GM21786 (cell line): ENCODE results near the gene EYS.

Source experiments
- ATAC-seq: cut with Tn5 transposase; IDR thresholded peaks from one replicate; pipeline ENCODE4 v1.9.1; 2021; ENCODE audit not compliant: unreplicated experiment

Gene EYS

DNA sequence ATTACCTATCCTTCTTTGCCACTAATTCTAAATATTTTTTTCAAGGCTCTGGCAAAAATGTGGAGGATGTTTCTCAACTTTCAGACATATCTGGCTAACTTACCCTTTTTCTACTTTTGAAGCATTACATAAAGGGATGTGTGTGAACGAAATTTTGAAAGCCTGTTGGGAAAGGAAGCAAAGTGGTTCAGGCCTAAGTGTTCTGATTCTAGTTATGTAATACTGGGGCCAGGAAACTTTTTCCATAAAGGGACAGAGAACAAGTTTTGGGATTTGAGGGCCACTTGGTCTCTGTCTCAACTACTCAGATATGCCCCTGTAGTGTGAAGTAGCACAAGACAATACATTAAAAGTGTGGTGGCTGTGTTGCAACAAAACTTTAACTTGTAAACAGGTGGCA, 1349.6 kb downstream of the EYS start:
- no peak for ATAC-seq

DNA sequence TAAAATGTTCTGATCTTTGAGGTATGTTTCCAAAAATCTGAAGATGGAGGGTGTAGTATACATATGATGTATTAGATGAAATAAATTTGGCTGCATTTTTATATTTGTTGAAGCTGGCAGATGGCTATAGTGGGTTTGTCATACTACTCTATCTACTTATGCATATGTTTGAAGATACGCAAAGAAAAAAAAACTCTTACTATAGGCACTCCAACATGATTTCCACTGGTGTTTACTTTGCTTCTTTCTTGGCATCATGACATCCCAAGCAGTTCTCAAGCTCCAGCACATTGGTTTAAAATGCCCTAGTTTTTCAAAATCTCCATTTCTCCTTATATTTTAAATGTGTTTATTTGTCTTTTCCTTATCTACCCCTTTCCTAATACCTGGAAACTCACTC, 1359.6 kb downstream of the EYS start:
- ATAC-seq, result no peak

DNA sequence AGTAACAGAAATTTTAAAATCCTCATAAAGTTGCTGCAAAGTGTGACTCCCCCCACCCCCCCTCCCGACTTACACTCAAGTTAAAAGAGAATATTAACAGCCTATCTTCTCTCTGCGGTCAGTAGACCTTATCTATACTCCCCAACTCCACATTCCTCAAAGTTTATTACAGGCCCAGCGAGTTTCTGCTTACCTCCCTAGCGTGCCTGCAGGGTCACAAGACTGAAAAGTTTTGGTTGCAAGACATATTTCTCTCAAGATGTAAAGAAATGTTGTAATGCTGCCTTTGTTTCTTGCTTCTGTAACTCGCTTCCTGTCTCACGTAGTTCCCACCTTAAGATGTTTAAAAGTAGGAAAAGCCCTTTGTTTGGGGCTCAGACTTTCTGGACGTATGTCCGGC, 1371.8 kb downstream of the EYS start:
- no peak for ATAC-seq

DNA sequence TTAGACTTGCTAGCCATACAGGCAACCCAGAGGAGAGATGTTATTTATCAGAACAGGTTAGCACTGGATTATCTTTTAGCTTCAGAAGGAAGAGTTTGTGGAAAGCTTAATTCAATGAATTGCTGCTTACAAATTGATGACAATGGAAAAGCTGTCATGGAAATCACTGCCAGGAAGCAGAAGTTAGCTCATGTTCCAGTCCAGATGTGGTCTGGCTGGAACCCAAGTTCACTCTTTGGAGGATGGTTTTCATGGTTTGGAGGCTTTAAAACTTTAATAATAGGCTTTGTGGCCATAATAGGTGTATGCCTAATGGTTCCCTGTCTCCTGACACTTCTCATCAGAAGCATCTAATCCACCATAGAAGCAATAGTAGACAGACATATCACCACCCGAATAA, 1372.4 kb downstream of the EYS start:
- ATAC-seq, result no peak

DNA sequence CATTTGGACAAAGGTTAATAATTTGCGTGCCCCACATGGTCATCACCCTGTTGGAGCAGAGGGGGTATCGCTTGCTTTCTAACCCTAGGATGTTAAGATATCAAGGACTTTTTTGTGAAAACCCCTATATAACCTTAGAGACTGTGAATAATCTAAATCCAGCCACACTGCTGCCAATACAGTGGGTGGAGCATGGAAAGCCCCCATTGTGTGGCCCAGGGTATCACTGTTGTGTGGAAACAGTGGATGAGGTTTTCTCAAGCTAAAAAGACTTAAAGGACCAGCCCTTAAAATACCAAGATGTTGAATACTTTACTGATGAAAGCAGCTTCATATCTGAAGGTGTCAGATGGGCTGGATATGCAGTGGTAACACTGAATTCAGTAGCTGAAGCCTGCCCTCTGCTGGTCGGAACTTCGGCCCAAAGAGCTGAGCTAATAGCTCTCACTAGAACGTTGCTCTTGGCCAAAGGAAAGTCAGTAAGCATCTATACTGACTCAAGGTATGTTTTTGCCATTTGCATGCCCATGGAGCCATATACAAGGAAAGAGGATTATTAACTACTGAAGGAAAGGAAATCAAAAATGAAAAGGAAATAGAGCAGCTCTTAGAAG, 1376.2 kb downstream of the EYS start:
- ATAC-seq, result peak; percentile 49

DNA sequence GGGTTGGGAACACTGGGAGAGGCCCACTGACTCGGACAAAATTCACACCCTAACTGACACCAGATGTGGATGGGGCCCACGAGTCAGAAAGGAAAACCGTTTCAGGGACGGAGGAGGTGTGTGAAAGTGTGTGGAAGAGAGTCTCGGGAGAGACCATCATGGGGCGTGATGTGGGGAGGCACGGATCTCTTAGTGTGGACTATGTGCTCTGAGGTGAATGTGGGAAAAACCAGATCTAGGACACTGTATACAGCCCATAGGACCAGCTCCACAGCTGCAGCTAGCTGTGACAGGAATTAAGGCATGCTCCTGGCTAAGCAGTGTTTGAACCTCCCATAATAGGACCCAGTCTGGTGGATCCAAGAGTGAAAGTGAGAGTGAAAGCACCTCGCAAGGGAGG, 1380.1 kb downstream of the EYS start:
- no peak for ATAC-seq

DNA sequence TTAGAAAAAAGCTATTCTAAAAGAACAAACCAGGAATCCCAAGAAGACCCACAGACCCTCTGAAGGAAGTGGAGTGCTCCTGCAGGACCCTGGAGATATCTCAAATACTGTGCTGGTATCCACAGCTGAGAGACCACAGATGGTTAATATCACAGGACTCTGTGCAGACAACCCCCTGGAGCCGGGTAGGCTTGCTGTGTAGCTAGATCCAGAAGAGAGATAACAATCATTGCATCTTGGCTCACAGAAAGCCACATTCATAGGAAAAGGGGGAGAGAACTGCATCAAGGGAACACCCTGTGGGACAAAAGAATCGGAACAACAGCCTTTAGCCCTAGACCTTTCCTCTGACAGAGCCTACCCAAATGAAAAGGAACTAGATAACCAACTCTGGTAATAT, 1381.9 kb downstream of the EYS start:
- ATAC-seq, result no peak

DNA sequence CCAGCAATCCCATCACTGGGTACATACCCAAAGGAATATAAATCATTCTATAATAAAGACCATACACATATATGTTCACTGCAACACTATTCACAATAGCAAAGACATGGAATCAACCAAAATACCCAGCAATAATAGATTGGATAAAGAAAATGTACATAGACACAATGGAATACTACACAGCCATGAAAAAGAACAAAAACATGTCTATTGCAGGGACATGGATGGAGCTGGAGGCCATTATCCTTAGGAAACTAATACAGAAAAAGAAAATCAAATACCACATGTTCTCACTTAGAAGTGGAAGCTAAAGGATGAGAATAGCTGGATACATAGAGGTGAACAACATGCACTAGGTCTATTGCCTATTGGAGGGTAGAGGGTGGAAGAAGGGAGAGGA, 1396.8 kb downstream of the EYS start:
- ATAC-seq, result no peak

DNA sequence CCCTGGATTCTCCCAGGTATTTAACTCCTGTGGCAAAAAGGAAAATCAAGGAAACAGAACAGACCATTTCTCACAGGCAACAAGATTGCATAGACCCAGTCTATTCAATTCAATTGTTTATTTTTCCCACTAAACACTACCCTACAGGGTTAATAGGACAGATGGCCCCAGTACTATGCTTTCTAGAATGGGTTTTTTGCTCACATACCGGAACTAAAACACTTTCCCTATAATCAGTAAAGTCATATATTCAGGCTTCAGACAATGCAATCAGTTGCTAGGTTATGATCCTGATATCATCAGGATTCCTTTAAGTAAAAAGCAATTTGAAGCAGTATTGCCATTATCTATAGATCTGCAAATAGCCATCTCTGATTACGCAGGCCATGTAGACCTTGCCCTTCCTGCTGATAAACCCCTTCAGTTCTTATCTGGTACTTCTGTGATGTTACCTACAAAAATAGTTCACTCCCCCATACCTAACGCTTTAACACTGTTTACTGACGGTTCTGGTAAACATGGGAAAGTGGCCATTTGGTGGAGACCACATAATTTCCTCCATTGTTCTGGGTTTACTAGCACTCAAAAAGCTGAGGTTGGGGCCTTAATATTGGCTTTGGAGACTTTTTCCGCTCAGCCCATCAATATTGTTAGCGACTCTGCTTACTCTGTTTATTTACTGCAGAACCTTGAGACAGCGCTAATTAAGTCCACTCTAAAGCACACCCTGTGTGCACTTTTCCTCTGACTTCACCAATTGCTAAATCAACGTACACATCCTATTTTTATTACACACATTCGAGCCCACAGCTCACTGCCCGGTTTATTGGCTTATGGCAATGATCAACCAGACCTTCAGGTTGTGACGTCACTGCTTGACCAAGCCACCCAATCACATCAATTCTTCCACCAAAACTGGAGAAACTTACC, 1405.5 kb downstream of the EYS start:
- no peak for ATAC-seq

DNA sequence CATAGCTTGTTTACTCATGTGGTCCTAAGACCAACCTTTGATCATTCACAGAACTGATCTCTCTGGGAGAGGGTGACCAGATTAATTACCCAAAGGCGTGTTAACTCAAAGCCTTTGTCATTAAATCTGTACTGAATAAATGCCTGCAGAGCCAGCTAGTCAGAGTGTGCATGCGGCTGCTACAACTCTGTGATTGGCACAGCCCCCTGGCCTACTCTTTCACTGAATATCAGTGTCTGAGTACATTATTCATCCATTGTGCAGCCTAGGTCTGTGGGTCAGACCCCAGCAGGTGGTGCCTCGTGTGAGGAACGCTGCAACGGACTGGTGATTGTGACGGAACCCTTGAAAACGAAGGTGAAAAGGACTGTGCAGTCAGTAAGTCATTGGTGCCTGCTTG, 1407.8 kb downstream of the EYS start:
- no peak for ATAC-seq

DNA sequence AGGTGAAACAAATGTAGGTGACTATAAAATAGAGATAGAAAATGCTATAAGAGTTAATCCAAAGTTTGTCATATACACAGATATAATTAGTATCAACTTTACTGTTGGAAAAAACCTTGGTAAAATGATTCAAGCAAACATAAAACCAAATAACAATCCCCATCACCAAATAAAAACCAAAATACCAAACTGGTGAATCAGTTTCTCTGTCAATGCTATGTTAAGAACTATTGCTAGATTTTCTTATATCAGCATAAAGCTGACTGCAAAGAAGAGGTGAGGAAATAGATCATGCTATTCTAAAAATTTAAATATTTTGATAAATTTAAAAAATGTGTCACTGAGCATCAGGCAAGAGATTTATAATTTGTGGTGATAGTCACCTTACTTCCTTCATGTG, 1413.0 kb downstream of the EYS start:
- ATAC-seq, result no peak

DNA sequence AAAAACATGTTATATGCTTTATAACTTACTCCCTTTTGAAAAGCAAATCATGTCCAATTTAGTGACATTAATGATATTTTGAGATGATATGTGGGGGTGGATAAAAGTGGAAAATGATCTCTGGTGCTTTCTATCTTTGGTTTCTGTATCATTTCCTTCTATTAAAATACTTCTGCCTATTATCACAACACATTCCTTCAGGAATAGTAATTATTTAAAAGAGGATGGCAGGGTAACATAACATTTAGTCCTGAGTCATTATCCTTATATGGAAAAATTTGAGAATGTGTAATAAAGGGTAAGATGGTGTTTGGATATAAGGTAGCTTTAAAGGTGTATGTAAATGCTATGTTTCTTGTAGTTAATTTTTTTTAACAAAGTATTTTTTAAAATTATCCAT, 1413.7 kb downstream of the EYS start:
- ATAC-seq, result no peak

DNA sequence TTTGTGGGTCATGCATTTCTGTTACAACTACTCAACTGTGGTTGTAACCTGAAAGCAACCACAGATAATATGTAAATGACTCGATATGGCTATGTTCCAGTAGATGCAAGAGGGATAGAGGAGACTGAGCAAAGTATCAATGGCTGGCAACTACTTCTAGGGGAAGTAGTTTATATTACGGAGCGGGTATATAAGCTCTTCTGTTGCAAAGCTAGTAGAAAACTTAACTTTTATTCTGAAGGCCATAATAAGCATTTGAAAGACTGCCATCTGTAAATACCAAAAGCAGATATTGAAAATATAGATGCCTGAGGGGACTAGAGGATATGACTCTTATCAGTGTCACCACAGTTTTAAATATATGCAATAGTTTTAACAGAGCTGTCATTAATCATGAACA, 1416.2 kb downstream of the EYS start:
- no peak for ATAC-seq

DNA sequence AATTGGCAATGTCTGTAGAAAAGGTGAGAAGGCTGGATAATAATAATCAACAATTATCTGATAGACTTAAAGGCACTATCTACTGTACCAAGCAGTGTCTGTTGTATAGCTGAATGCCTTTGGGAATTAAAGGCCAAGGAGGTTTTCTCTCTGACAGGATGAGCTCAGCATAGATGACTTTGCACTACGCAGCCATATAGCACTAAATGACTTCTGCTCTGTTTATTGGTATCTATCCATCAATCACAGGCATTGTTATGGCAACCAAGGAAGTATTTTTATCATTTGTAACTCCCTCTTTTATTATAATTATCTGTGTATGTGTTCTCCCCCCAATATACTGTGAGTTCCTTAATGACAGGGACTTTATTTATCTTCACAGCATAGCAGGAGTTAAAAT, 1417.1 kb downstream of the EYS start:
- ATAC-seq, result no peak

DNA sequence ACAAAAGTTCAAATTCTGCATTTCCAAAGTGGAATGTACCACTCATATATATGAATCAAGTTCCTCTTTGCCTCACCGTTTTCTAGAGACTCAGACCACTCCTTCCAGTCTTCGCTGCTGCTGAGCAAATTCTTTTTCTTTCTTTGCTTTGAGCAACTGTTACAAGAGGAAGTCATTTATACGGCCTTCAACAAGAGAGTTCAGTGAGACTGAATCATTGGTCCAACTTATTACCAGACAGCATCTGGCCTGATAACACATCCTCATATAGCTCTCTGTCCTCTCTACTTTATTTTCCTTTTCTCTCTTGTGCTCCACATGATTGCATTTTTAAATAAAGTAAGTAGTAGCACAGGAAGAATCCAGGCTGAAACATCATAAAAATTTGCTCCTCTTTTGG, 1418.7 kb downstream of the EYS start:
- ATAC-seq, result no peak

DNA sequence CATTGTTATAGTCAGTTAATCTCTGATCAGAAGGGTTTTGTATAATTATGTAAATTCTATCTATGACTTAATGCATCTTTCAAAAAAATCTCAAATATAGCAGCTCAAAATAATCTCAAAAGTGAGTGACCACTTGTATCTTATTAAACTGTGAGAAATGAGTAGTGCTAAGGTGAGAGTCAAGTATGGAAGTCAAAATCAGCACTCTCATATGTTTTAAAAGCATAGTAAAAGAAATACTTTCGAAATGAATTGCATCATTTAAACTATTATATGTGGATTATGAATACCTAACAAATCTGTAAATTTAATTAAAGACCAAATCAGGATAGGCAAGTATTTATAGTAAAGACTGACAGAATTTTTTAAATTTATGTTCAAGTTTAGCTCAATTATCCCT, 1425.9 kb downstream of the EYS start:
- no peak for ATAC-seq

DNA sequence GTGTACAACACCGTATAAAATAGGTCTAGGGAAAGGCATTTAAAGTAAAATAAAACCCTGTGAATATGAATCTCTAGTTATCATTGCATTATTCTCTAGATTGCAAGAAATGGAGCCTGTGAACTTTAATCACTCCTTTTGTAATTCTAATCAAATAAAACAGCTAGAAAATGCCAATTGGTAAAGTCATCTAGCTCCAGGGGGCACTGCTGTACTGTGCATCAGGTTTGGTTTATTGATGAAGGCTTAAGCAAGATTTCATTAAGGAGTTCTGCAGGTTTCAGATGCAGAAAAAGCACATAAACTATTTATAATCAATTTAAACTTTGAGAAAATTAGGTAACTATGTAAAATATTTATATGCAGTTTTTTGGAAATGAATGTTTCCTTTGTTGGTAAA, 1426.5 kb downstream of the EYS start:
- peak; percentile 66 for ATAC-seq

DNA sequence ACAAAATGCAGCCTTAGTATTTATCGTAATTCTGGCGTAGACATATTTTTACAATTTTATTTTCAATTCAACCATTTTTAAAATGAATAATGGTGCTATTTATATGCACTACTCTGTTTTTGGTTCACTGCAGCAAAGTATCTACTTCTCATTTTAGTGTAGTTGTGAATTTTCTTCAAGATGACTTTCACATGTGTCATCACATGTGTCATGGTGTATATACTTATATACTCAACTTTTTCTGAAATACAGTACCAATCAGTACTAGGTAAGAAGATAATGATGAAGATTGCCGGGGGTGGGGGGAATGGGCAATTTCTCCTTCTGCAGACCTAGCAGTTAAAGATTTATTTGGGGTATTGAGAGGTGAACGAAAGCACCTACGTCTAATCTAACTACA, 1436.9 kb downstream of the EYS start:
- no peak for ATAC-seq

DNA sequence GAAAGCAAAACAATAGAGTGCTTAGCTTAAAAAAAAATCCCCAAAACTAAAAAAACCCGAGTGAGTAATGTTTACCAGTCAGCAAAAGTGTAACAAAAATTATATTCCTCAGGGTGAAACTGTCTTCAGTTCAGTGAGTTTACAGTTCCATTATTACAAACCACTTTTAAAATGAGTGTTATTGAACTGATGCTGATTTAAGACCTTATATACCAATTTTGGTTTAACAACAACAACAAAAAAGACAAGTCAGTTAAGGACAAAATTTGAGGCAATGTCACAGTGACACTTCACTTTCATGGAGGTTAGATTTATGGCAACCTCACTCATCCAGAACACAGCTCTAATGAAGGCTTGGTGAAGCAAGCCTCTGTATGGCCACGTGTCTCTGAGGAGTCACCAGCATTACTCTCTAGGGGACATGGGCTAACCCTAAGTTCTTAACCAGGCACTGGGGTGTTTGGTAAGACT, 1440.6 kb downstream of the EYS start:
- peak; percentile 84 for ATAC-seq

DNA sequence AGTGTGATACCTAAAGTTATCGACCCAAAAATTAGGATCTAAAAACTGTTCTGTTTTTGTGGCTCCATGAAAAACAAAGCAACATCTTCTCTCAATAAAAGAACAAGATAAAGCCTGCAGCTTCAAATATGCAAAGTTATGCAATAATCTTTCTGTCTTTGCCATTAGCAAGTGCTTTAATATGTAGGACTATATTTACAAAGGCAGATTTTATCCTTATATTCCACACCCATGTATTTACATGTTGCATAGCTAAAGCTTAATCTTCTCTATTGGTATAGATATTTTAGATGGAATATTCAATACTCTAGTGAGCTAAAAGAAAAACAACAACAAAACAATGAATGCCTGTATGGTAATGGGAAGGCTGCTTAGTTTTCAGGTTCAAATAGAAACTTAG, 1443.2 kb downstream of the EYS start:
- no peak for ATAC-seq

DNA sequence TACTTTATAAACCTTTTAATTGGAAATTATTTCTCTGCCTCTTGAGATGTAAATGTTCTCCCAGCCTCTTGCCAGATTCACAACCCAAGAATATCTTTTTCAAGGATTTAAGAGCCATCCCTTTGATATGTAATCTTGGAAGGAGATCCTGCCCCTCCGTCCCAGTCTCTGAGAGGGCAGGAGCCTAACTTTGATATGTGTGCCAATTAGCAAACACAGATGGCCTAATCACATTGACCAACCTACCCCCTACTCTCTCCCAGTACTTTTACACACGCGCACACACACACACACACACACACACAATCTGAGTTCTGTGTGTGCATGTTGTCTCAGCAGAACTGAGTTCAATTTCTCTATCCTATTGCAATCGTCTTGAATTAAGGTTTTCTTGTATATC, 1447.7 kb downstream of the EYS start:
- ATAC-seq, result no peak

DNA sequence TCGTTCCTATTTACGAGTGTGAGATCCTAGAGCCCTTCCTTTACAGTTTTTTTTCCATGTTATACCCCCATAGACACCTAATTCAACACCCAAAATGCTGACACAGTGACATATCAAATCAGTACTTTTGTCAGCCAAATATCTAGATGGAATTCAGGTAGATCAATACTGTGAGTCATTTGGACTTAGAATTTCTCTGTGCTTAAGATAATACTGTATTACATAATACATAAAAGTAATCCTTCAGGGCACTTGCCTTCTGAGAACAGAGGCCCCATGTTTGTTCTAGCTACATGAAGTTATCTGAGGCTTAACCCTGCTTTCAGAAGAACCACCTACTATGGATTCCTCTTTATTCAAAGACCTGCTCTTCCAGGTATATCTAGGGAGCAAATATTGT, 1448.3 kb downstream of the EYS start:
- ATAC-seq, result no peak

DNA sequence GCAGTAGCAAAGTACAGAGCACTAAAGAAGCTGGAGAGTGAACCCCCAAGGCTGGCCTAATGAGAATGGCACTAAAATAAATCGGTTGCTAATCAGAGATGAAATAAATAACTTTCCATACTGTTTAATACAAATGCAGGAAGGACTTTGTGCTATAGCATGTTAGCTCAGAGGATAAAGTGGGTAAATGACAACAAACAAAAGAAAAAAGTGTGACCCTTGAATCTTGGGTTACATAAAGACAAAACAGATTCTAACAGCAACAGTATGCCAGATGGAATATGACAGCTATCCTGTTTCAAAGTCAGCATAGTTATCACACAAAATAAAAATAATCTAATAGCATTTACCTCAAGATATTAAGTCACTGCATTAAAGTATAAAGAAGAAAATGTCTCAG, 1448.7 kb downstream of the EYS start:
- no peak for ATAC-seq
